Tibial nerve (tissue), 4 donors: ENCODE data around the gene PIEZO1. TPM values are rescaled to one million over a fixed set of nuclear protein-coding genes. Genes with fewer than 3 reads are reported as not detected.

Experiments used
- DNase-seq, 2 donors: peaks; one replicate each; pipeline ENCODE4 v3.0.0-alpha.2; 2019; ENCODE audit warnings: low spot score in 2 of 2
- H3K27ac ChIP-seq, 4 donors: fragments of 200-600 bp; sonication (generic) in 3 of 4; one replicate each; pipeline ENCODE4 v1.5.1; 2017 to 2019; ENCODE audit warnings: mild to moderate bottlenecking in 1 of 4
- H3K27me3 ChIP-seq, 2 donors: fragments of 200-600 bp; sonication (generic) in 1 of 2; one replicate each; pipeline versions ENCODE4 v1.5.1 to v1.6.0; 2017 to 2019
- H3K36me3 ChIP-seq, 3 donors: fragments of 200-600 bp; sonication (generic); one replicate each; pipeline ENCODE4 v1.5.1; 2018 to 2019
- H3K4me1 ChIP-seq, 4 donors: fragments of 200-600 bp; sonication (generic) in 3 of 4; one replicate each; pipeline ENCODE4 v1.5.1; 2017 to 2019
- H3K4me3 ChIP-seq, 4 donors: fragments of 200-600 bp; sonication (generic) in 3 of 4; one replicate each; pipeline ENCODE4 v1.5.1; 2017 to 2019; ENCODE audit warnings: mild to moderate bottlenecking in 1 of 4, moderate library complexity in 1 of 4
- H3K9me3 ChIP-seq, 4 donors: fragments of 200-600 bp; sonication (generic) in 3 of 4; one replicate each; pipeline ENCODE4 v1.5.1; 2017 to 2019
- CTCF ChIP-seq, 5 experiments: fragments of 200-600 bp in 3 of 5; fragments of 450-650 bp in 2 of 5; sonication (generic) in 3 of 5; IDR thresholded peaks; one replicate each; pipeline ENCODE4 v1.5.1; 2016 to 2019; ENCODE audit warnings: antibody characterized with exemption in 5 of 5, mild to moderate bottlenecking in 3 of 5, moderate library complexity in 2 of 5
- EP300 ChIP-seq, 2 donors: sonication (generic); formaldehyde crosslinking; IDR thresholded peaks; one replicate each; pipeline ENCODE4 v1.6.1; 2017; ENCODE audit warnings: antibody characterized with exemption in 2 of 2, mild to moderate bottlenecking in 1 of 2
- POLR2A ChIP-seq, 2 donors: fragments of 450-650 bp; IDR thresholded peaks; one replicate each; pipeline ENCODE4 v1.6.1; 2017; ENCODE audit warnings: antibody characterized with exemption in 2 of 2, mild to moderate bottlenecking in 2 of 2, moderate library complexity in 2 of 2
- WGBS, 2 donors: methylation state at CpG; one replicate each; pipeline ENCODE4 v1.1.5; 2018; 5-methylcytosine and 5-hydroxymethylcytosine counted together
- total RNA-seq, 4 donors: library from RNA; depleted of rRNA; stranded (reverse); fragments of >200 nt; gene quantifications; one replicate each; pipeline ENCODE4 v1.1.0, GENCODE V29; 2016

Gene PIEZO1
- total RNA-seq, 4 donors from 2014 or later: 90.5 to 309 (median 165) TPM

DNA sequence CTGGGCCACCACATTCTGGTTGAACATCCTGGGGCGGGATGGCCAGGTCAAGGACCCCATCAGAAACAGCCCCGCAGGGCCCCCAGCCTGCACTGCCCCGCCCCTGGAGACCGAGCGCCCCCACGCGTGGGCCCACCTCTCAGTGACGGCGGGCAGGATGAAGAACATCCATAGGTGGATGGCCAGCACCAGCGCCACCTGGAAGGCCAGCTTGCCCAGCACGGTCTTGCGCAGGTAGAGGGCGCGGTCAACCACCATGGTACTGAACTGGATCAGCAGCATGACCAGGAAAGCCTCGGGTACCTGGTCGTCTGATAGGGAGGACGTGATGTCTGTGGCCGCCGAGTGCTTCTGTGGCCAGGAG lies 65.1 kb downstream of the PIEZO1 start:
- Histone ChIP-seq H3K4me1 (peaks cover 0 to 16% (median 0%) of the 10 kb centered on the region in 4 donors), H3K27ac (peak overlapping the region in 3 of 4 donors; percentile 57 to 90 (median 86)), H3K36me3 (peaks cover 6 to 100% (median 44%) of the 10 kb centered on the region in 3 donors), H3K9me3 (no peaks in the 10 kb centered on the region), H3K4me3 (no peak overlapping the region), H3K27me3 (no peaks in the 10 kb centered on the region)
- no peak for DNase-seq
- 90 to 94% methylated on average over 16 to 19 of the region's 19 CpGs for WGBS, 2 donors
- no peak for TF ChIP-seq EP300 (IDR thresholded peaks at IDR 0.05)
- no peak for TF ChIP-seq CTCF (IDR thresholded peaks at IDR 0.05)
- no peak for TF ChIP-seq POLR2A (IDR thresholded peaks at IDR 0.05)

GRCh38 chr16:88719267-88719932 lies 65.6 kb downstream of the PIEZO1 start:
- Histone ChIP-seq H3K36me3 (peaks cover 6 to 100% (median 44%) of the 10 kb centered on the region in 3 donors), H3K4me1 (peaks cover 0 to 16% (median 0%) of the 10 kb centered on the region in 4 donors), H3K4me3 (no peak overlapping the region), H3K9me3 (no peaks in the 10 kb centered on the region), H3K27ac (peak overlapping the region in 3 of 4 donors; percentile 79 to 90 (median 86)), H3K27me3 (no peaks in the 10 kb centered on the region)
- no peak for DNase-seq
- 81 to 88% methylated on average over 19 to 29 of the region's 29 CpGs for WGBS, 2 donors
- TF ChIP-seq CTCF (IDR thresholded peaks at IDR 0.05) (no peak), EP300 (IDR thresholded peaks at IDR 0.05) (peak; percentile 49 to 91)

- Histone ChIP-seq H3K4me1 (peaks cover 0 to 16% (median 0%) of the 10 kb centered on the region in 4 donors), H3K36me3 (peaks cover 6 to 100% (median 44%) of the 10 kb centered on the region in 3 donors), H3K27me3 (no peaks in the 10 kb centered on the region), H3K9me3 (no peaks in the 10 kb centered on the region), H3K4me3 (no peak overlapping the region), H3K27ac (peak overlapping the region; percentile 54 to 90 (median 82))
- WGBS, 2 donors: 88% methylated on average over 11 of the region's 11 CpGs
- DNase-seq: no peak
- TF ChIP-seq POLR2A (IDR thresholded peaks at IDR 0.05) (no peak), CTCF (IDR thresholded peaks at IDR 0.05) (no peak), EP300 (IDR thresholded peaks at IDR 0.05) (no peak)
Measured at GRCh38 chr16:88718178-88718577, 66.8 kb downstream of the PIEZO1 start.

GRCh38 chr16:88716601-88717001 lies 68.4 kb downstream of the PIEZO1 start:
- 92 to 95% methylated on average over 20 to 21 of the region's 21 CpGs for WGBS, 2 donors
- Histone ChIP-seq H3K27me3 (no peaks in the 10 kb centered on the region), H3K27ac (peak overlapping the region in 1 of 4 donors; percentile 90), H3K9me3 (no peaks in the 10 kb centered on the region), H3K4me1 (peaks cover 0 to 16% (median 0%) of the 10 kb centered on the region in 4 donors), H3K36me3 (peaks cover 6 to 91% (median 30%) of the 10 kb centered on the region in 3 donors), H3K4me3 (no peak overlapping the region)
- no peak for DNase-seq
- TF ChIP-seq POLR2A (IDR thresholded peaks at IDR 0.05) (no peak), CTCF (IDR thresholded peaks at IDR 0.05) (no peak), EP300 (IDR thresholded peaks at IDR 0.05) (no peak)

DNA sequence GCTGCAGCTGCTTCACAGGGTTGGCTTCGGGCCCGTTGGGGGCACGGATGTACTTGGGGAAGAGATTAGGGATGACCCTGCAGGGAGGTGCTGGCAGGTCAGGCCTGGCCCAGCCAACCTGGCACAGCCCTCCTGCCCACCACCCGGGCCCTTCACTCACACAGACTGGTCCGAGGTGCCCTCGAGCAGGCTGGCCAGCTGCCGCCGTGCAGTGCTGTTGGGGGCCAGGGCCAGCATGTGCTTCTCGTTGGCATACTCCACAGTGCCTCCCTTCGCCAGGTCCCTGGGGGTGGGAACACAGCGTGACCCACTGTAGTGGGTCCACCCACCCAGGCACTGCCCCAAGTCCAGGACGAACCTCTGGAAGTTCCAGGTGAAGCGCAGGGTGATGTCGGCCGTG lies 68.8 kb downstream of the PIEZO1 start:
- no peak for DNase-seq
- 90 to 96% methylated on average over 7 to 11 of the region's 15 CpGs for WGBS, 2 donors
- Histone ChIP-seq H3K36me3 (peaks cover 4 to 87% (median 26%) of the 10 kb centered on the region in 3 donors), H3K9me3 (no peaks in the 10 kb centered on the region), H3K4me3 (no peak overlapping the region), H3K4me1 (peaks cover 0 to 16% (median 0%) of the 10 kb centered on the region in 4 donors), H3K27me3 (no peaks in the 10 kb centered on the region), H3K27ac (no peak overlapping the region)
- no peak for TF ChIP-seq EP300 (IDR thresholded peaks at IDR 0.05)
- no peak for TF ChIP-seq POLR2A (IDR thresholded peaks at IDR 0.05)
- no peak for TF ChIP-seq CTCF (IDR thresholded peaks at IDR 0.05)
